ENCODE data around the gene WSB2.

The WSB2 gene

DNA sequence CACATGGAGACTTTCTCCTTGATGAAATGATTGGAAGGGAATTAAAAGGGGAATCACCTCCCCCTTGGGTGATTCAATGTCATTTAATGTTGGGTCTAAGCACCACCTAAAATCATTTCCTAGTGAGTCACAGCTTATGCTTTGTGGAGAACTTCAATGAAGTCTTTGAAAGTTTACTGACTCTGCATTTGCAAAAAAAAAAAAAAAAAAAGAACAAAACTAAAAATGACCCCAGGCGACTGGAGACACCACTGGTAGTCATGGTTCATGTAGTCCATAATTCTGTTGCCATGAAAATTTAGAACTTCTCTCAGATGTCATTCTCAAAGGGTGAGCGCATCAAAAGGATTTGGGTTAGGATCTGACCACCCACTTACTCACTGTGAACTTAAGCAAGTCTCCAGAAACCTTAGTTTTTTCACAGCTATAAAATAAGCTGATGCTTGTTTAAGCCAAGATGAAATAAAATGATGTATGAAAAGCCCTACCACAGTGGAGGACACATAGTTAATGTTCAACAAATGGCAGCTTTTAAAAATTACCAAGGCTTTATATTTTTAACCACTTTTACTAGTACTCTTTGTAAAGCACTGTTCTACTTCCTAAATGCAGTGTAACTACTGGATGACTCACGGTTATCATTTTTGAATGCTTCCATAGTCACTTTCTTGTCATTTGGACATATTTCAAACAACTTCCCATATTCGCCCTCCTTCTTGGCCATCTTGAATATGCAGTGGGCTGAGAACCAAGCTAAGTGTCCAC is 74.1 kb downstream of the WSB2 start:
- no peak for DNase-seq

- DNase-seq: no peak
These were observed 75.8 kb downstream of the WSB2 start for GRCh38 chr12:117985182-117985581.

All from activated T-cell treated with anti-CD3 and anti-CD28 coated beads, Interleukin-2, amount 50 U/mL, for 48 hours (primary cell).